ENCODE data around the gene CHI3L1.

- TF ChIP-seq CTCF (IDR thresholded peaks at IDR 0.05; ENCODE audit: insufficient read depth, low read length, poor library complexity, severe bottlenecking) (no peak), EZH2phosphoT487 (conservative IDR thresholded peaks at IDR 0.05; ENCODE audit: low read length) (no peak)
Observed at GRCh38 chr1:203229471-203230135, 43.1 kb upstream of the CHI3L1 start, which contains the start of gene CHIT1.

Measured in SU-DHL-6 (cell line).